Gastrocnemius medialis (tissue), 4 donors: ENCODE data around the gene MX2. TPM values are rescaled to one million over a fixed set of nuclear protein-coding genes. Genes with fewer than 3 reads are reported as not detected.

ENCODE experiments used
- ATAC-seq, 2 donors: fragments of 150-250 bp; one replicate each; pipeline ENCODE4 v1.9.1; 2016
- DNase-seq, 2 donors: peaks; one replicate each; pipeline ENCODE4 v3.0.0-alpha.2; 2019
- H3K27ac ChIP-seq, 4 donors: fragments of 200-600 bp; sonication (generic); 1 replicate in 1 of 4; 2 replicates in 3 of 4; pipeline ENCODE4 v1.5.1; 2016 to 2018; ENCODE audit warnings: mild to moderate bottlenecking in 2 of 4, moderate library complexity in 1 of 4
- H3K27me3 ChIP-seq, 3 donors: fragments of 200-600 bp; sonication (generic) in 2 of 3; 1 replicate in 1 of 3; 2 replicates in 2 of 3; pipeline versions ENCODE4 v1.5.1 to v1.6.0; 2016 to 2019; ENCODE audit warnings: mild to moderate bottlenecking in 1 of 3, moderate library complexity in 1 of 3
- H3K36me3 ChIP-seq, 2 donors: fragments of 200-600 bp; sonication (generic) in 1 of 2; one replicate each; pipeline ENCODE4 v1.5.1; 2017 to 2018
- H3K4me1 ChIP-seq, 2 donors: fragments of 200-600 bp; sonication (generic) in 1 of 2; one replicate each; pipeline ENCODE4 v1.5.1; 2016 to 2017; ENCODE audit warnings: mild to moderate bottlenecking in 2 of 2
- H3K4me3 ChIP-seq, 4 donors: fragments of 200-600 bp; sonication (generic) in 3 of 4; 1 replicate in 1 of 4; 2 replicates in 3 of 4; pipeline ENCODE4 v1.5.1; 2016 to 2019; ENCODE audit warnings: mild to moderate bottlenecking in 2 of 4
- H3K9me3 ChIP-seq, 3 donors: fragments of 200-600 bp; sonication (generic) in 2 of 3; 1 replicate in 1 of 3; 2 replicates in 2 of 3; pipeline ENCODE4 v1.5.1; 2016 to 2019
- POLR2A ChIP-seq, 2 donors: fragments of 450-650 bp; IDR thresholded peaks; one replicate each; pipeline ENCODE4 v1.6.1; 2017; ENCODE audit warnings: antibody characterized with exemption in 2 of 2, mild to moderate bottlenecking in 2 of 2, moderate library complexity in 2 of 2
- in situ Hi-C, 4 donors: fragments of 200-750 bp; cut with MboI; loops; one replicate each; pipeline versions ENCODE4 v1.15.0 to v1.8.0; 2017; ENCODE audit warnings: low sequenced_read_pairs in 4 of 4
- intact Hi-C: fragments of 100-400 bp; cut with DNase I; formaldehyde crosslinking; loops from one replicate; pipeline ENCODE4 v1.15.1; 2023; ENCODE audit warnings: low total_unique reads
- total RNA-seq, 4 donors: library from RNA; depleted of rRNA; stranded (reverse); fragments of >200 nt; gene quantifications; one replicate each; pipeline versions ENCODE4 v1.1.0 to v1.2.3, GENCODE V29; 2016
- TF ChIP-seq, protein P1 (sequence below), 5 experiments: fragments of 450-650 bp in 3 of 5; fragments of 200-600 bp in 2 of 5; sonication (generic) in 2 of 5; IDR thresholded peaks in 4 of 5; conservative IDR thresholded peaks in 1 of 5; 1 replicate in 4 of 5; 2 replicates in 1 of 5; pipeline ENCODE4 v1.5.1; 2016 to 2019; ENCODE audit warnings: antibody characterized with exemption in 5 of 5, mild to moderate bottlenecking in 3 of 5, moderate library complexity in 3 of 5

Gene MX2
- total RNA-seq, 4 donors from 2014 or later: 1.1 to 6.8 (median 2.2) TPM

DNA sequence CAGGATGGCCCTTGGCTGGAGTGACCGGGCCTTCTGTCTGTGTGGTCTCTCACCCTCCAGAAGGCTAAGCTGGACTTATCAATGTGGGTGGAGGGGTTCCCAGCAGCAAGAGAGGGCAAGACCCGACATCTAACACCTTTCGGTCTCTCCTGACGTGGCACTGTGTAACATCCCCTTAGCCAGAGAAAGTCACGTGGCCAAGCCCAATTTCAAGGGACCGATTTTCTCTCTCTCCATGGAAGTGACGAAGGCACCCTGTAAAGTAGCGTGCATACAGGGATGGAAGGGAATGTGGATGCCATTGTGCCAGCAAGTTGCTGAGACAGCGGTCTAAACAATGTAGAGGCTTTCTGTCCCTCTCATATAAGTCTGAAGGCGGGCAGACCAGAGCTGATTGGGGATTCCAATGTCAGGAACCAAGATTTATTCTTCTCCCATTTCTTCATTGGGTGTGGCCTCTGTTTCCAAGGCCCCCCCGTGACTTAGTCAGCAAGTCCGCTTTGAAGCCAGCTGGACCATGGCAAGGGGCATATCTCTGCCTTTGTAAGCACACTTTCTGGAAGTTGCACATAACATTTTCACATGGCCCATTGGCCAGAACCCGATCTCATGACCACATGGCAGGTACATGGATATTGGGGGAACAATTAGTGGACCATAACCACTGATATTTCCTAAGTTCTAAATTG, 76.7 kb downstream of the MX2 start:
- TF ChIP-seq, protein P1, sequence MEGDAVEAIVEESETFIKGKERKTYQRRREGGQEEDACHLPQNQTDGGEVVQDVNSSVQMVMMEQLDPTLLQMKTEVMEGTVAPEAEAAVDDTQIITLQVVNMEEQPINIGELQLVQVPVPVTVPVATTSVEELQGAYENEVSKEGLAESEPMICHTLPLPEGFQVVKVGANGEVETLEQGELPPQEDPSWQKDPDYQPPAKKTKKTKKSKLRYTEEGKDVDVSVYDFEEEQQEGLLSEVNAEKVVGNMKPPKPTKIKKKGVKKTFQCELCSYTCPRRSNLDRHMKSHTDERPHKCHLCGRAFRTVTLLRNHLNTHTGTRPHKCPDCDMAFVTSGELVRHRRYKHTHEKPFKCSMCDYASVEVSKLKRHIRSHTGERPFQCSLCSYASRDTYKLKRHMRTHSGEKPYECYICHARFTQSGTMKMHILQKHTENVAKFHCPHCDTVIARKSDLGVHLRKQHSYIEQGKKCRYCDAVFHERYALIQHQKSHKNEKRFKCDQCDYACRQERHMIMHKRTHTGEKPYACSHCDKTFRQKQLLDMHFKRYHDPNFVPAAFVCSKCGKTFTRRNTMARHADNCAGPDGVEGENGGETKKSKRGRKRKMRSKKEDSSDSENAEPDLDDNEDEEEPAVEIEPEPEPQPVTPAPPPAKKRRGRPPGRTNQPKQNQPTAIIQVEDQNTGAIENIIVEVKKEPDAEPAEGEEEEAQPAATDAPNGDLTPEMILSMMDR (IDR thresholded peaks at IDR 0.05 in 4 of 5, conservative IDR thresholded peaks at IDR 0.05 in 1 of 5): no peak
- TF ChIP-seq POLR2A (IDR thresholded peaks at IDR 0.05): no peak
- in situ Hi-C loops (no loop called here), intact Hi-C loops (no loop called here)
- Histone ChIP-seq H3K4me1 (no peaks in the 10 kb centered on the region), H3K36me3 (peaks cover 0 to 2% of the 10 kb centered on the region in 2 donors), H3K4me3 (no peak overlapping the region), H3K27ac (no peak overlapping the region), H3K9me3 (no peaks in the 10 kb centered on the region), H3K27me3 (no peaks in the 10 kb centered on the region)
- DNase-seq (no peak), ATAC-seq (no peak)

DNA sequence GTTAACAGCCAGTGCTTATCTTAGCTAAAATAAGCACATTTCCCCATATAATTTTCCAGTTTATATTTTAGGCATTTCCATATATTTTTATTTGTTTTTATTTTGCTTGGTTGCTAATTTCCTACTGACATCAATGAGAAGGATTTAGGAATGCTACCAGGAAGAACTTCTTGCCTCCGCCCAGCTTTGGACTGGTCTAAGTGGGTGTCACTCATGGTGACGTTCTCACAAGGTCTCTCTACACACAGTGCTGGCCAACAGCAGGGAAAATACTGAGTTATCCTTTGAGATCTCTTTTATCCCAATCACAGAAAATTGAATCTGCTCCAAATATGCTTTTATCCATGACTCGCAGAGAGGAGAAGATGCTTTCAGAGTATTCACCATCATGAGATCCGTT, 77.4 kb downstream of the MX2 start:
- Histone ChIP-seq H3K27ac (no peak overlapping the region), H3K27me3 (no peaks in the 10 kb centered on the region), H3K4me3 (no peak overlapping the region), H3K4me1 (no peaks in the 10 kb centered on the region), H3K36me3 (no peaks in the 10 kb centered on the region), H3K9me3 (no peaks in the 10 kb centered on the region)
- TF ChIP-seq POLR2A (IDR thresholded peaks at IDR 0.05): no peak
- TF ChIP-seq, protein P1 (IDR thresholded peaks at IDR 0.05 in 4 of 5, conservative IDR thresholded peaks at IDR 0.05 in 1 of 5): no peak
- DNase-seq: no peak
- ATAC-seq: no peak
- intact Hi-C loops: no loop called here
- in situ Hi-C loops: no loop called here

DNA sequence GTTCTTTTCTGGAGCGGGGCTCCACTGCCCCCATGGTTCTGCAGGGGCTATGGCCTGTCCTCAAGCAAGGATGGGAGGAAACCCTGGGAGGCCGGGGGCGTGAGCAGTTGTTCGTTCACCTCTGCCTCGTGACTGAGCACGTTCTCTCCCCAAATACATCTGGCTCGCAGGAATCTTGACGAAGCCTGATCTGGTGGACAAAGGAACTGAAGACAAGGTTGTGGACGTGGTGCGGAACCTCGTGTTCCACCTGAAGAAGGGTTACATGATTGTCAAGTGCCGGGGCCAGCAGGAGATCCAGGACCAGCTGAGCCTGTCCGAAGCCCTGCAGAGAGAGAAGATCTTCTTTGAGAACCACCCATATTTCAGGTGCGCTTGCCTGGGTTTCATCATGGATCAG, 79.7 kb downstream of the MX2 start:
- in situ Hi-C loops (no loop called here), intact Hi-C loops (no loop called here)
- H3K36me3 ChIP-seq: no peaks in the 10 kb centered on the region
- ATAC-seq (no peak), DNase-seq (no peak)
- no peak overlapping the region for H3K4me3 ChIP-seq
- TF ChIP-seq, protein P1 (IDR thresholded peaks at IDR 0.05 in 4 of 5, conservative IDR thresholded peaks at IDR 0.05 in 1 of 5): no peak
- no peak for TF ChIP-seq POLR2A (IDR thresholded peaks at IDR 0.05)
- H3K27me3 ChIP-seq: no peaks in the 10 kb centered on the region
- no peak overlapping the region for H3K27ac ChIP-seq
- H3K9me3 ChIP-seq: no peaks in the 10 kb centered on the region
- H3K4me1 ChIP-seq: no peaks in the 10 kb centered on the region

DNA sequence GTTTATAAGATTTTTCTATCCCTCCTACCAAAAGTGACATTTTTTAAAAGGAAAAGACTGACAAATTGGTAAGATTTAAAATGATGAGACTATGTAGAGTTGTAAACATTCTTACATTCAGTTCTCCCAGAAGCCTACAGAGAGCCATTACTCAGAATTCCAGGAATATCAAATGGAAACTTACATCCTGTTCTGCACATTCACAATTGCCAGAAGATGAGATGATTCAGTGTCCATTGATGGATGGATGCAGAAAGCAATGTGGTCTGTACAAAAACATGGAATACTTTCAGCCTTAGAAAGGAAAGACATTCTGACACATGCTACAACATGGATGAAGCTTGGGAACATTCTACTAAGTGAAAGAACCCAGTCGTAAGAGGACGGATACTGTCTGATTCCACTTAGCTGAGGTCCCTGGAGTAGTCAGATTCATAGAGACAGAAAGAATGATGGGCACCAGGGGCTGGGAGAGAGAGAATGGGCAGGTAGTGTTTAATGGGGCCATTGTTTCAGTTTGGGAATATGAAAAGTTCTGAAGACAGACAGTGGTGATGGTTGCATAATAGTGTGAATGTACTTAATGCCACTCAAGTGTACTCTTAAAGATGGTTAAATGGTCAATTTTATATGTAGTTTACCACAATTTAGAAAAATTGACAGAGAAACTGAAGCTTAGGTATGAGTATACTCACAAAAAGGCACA, 80.8 kb downstream of the MX2 start:
- no peak for ATAC-seq

More for the DNA sequence above, 80.8 kb downstream of the MX2 start:
- intact Hi-C loops: no loop called here
- H3K4me1 ChIP-seq: no peaks in the 10 kb centered on the region
- no peaks in the 10 kb centered on the region for H3K9me3 ChIP-seq
- in situ Hi-C loops: no loop called here
- no peak overlapping the region for H3K4me3 ChIP-seq
- DNase-seq: no peak
- no peaks in the 10 kb centered on the region for H3K36me3 ChIP-seq
- H3K27ac ChIP-seq: no peak overlapping the region
- no peaks in the 10 kb centered on the region for H3K27me3 ChIP-seq
- TF ChIP-seq POLR2A (IDR thresholded peaks at IDR 0.05): no peak
- TF ChIP-seq, protein P1 (IDR thresholded peaks at IDR 0.05 in 4 of 5, conservative IDR thresholded peaks at IDR 0.05 in 1 of 5): no peak
